ENCODE results near the gene TGM1.

The TGM1 gene

DNA sequence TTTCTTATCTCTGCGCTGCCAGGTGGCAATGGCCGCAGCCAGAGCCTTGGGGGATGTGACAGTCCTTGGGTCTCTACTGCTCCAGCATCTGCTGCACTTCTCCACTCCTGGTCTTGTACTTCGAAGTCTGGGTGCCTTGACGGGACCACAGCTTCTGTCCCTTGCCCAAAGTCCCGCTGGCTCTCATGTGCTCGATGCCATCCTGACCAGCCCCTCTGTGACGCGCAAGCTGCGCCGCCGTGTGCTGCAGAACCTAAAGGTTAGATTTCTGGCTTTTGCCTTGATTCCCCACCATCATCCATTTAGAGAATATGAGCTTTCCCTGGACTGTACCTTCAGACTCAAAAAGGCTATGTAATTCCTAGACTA lies 41.0 kb upstream of the TGM1 start:
- Histone ChIP-seq H3K9ac (ENCODE audit: low read depth in 1 of 2, low read length in 2 of 2) (peak overlapping the region in 1 of 2 donors; percentile 8), H3K9me3 (ENCODE audit: control insufficient read depth in 1 of 2, low read length in 2 of 2) (no peaks in the 10 kb centered on the region), H3K36me3 (ENCODE audit: control insufficient read depth in 1 of 2, insufficient read depth in 2 of 2, low read length in 2 of 2) (peaks cover 45 to 54% of the 10 kb centered on the region in 2 donors), H3K4me1 (ENCODE audit: control insufficient read depth in 1 of 2, insufficient read depth in 2 of 2, low read length in 2 of 2) (peaks cover 54 to 74% of the 10 kb centered on the region in 2 donors), H3K27me3 (ENCODE audit: control insufficient read depth in 1 of 2, insufficient read depth in 2 of 2, low read length in 2 of 2) (no peaks in the 10 kb centered on the region), H3K27ac (ENCODE audit: low read depth, low read length) (peak overlapping the region; percentile 57), H3K4me3 (ENCODE audit: low read depth in 1 of 2, low read length in 2 of 2) (no peak overlapping the region)

DNA sequence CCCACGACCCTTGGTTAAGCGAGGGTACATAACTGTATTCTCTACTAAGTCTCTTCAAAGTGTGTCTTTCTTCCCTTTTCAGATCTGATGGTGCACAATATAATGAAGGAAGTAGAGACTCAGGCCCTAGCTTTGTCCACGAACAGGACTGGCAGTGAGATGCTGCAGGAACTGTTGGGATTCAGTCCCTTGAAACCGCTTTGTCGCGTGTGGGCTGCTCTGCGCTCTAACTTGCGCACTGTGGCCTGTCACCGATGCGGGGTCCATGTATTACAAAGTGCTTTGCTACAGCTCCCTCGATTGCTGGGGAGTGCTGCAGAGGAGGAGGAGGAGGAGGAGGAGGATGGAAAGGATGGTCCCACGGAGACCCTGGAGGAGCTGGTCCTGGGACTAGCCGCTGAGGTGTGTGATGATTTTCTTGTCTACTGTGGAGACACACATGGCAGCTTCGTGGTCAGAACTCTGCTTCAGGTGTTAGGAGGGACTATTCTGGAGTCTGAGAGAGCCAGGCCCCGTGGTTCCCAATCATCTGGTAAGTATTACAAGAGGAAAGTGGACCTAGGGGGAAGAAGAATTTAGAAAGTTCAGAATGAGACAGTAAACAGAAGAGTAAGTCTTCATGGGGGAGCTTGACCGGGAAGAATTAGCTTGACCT lies 37.5 kb upstream of the TGM1 start:
- no peaks in the 10 kb centered on the region for H3K9me3 ChIP-seq (ENCODE audit: control insufficient read depth in 1 of 2, low read length in 2 of 2)
- H3K27ac ChIP-seq (ENCODE audit: low read depth, low read length): peak overlapping the region; percentile 71
- peaks cover 46 to 56% of the 10 kb centered on the region in 2 donors for H3K36me3 ChIP-seq (ENCODE audit: control insufficient read depth in 1 of 2, insufficient read depth in 2 of 2, low read length in 2 of 2)
- peak overlapping the region; percentile 97 to 99 for H3K9ac ChIP-seq (ENCODE audit: low read depth in 1 of 2, low read length in 2 of 2)
- peak overlapping the region; percentile 85 to 93 for H3K4me3 ChIP-seq (ENCODE audit: low read depth in 1 of 2, low read length in 2 of 2)
- H3K27me3 ChIP-seq (ENCODE audit: control insufficient read depth in 1 of 2, insufficient read depth in 2 of 2, low read length in 2 of 2): no peaks in the 10 kb centered on the region
- H3K4me1 ChIP-seq (ENCODE audit: control insufficient read depth in 1 of 2, insufficient read depth in 2 of 2, low read length in 2 of 2): peaks cover 60 to 70% of the 10 kb centered on the region in 2 donors

DNA sequence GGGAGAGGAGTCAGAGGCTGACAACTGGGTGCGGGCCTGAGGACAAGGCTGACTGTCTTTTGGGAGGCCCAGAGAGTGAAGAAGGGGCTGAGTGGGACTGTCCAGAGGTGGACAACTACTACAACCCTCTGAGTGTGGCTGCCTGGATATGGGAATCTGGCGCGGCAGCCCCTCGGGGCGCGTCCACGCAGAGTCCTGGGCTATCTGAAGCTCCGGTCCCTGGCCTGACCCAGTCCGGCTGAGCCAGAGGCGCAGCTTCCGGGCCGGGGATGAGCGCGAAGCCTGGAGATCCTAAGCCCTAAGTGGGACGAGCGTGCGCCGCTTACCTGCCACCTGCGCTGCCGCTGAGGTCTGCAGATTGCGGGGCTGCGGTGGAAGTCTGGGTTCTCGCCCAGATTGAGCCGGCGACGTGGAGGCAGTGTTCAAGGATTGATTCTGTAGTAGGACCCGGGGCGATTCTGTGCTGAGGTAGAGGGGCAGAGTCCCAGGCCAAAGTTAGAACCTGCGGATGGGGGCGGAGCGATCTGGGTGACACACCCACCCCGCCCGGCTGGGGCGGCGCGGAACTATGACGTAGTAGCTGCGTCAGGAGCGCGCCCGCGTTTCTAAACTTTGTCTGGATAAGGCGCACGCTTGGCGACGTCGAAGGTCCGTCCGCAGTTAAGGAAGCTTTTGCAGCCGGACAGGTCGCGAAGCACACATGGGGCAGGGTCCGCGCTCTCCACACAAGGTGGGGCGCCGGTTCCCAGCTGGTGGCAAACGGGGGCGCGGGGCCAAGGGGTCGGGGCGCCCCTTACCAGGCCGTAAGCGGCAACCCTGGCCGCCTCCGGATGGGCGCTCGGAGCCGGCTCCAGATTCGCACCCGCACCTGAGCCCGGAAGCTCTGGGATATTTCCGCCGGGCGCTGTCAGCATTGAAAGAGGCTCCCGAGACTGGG lies 36.5 kb upstream of the TGM1 start, which contains the start of the genes DHRS1 and NOP9:
Gene DHRS1 (minus strand): TSS at position 526 of the 937 bp plus-strand sequence. CDS start 674 bp downstream, outside the sequence.
Gene NOP9 (plus strand): TSS at position 596 of the 937 bp plus-strand sequence. CDS start 105 bp downstream, at position 701.
- H3K36me3 ChIP-seq (ENCODE audit: control insufficient read depth in 1 of 2, insufficient read depth in 2 of 2, low read length in 2 of 2): peaks cover 38 to 51% of the 10 kb centered on the region in 2 donors

DNA sequence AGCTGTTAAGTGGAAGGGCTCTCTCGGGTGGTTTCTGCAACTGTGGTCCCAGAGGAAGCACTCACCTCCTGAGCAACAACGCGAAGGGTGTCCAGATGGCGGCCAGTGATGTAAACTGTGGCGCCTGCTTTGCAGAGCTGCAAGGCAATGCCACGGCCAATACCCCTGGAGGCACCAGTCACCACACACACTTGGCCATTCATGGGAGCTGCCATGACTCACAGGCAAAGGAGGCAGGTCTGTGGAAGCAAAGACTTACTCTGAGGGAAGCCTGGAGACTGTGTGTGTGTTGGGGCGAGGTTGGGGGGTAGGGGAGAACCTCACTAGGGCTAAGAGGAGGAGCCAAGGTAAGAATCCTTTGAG lies 35.9 kb upstream of the TGM1 start:
- Histone ChIP-seq H3K9me3 (ENCODE audit: control insufficient read depth in 1 of 2, low read length in 2 of 2) (no peaks in the 10 kb centered on the region), H3K27ac (ENCODE audit: low read depth, low read length) (peak overlapping the region; percentile 90), H3K4me1 (ENCODE audit: control insufficient read depth in 1 of 2, insufficient read depth in 2 of 2, low read length in 2 of 2) (peaks cover 54 to 58% of the 10 kb centered on the region in 2 donors), H3K4me3 (ENCODE audit: low read depth in 1 of 2, low read length in 2 of 2) (peak overlapping the region; percentile 85 to 93), H3K36me3 (ENCODE audit: control insufficient read depth in 1 of 2, insufficient read depth in 2 of 2, low read length in 2 of 2) (peaks cover 32 to 45% of the 10 kb centered on the region in 2 donors), H3K27me3 (ENCODE audit: control insufficient read depth in 1 of 2, insufficient read depth in 2 of 2, low read length in 2 of 2) (no peaks in the 10 kb centered on the region), H3K9ac (ENCODE audit: low read depth in 1 of 2, low read length in 2 of 2) (peak overlapping the region; percentile 97 to 99)

More for the DNA sequence above, 36.5 kb upstream of the TGM1 start, which contains the start of the genes DHRS1 and NOP9:
- Histone ChIP-seq H3K27me3 (ENCODE audit: control insufficient read depth in 1 of 2, insufficient read depth in 2 of 2, low read length in 2 of 2) (no peaks in the 10 kb centered on the region), H3K9ac (ENCODE audit: low read depth in 1 of 2, low read length in 2 of 2) (peak within 1 kb of the TSS; percentile 97 to 99), H3K4me1 (ENCODE audit: control insufficient read depth in 1 of 2, insufficient read depth in 2 of 2, low read length in 2 of 2) (peaks cover 60 to 64% of the 10 kb centered on the region in 2 donors), H3K27ac (ENCODE audit: low read depth, low read length) (peak within 1 kb of the TSS; percentile 90), H3K9me3 (ENCODE audit: control insufficient read depth in 1 of 2, low read length in 2 of 2) (no peaks in the 10 kb centered on the region), H3K4me3 (ENCODE audit: low read depth in 1 of 2, low read length in 2 of 2) (peak within 1 kb of the TSS; percentile 85 to 93)

DNA sequence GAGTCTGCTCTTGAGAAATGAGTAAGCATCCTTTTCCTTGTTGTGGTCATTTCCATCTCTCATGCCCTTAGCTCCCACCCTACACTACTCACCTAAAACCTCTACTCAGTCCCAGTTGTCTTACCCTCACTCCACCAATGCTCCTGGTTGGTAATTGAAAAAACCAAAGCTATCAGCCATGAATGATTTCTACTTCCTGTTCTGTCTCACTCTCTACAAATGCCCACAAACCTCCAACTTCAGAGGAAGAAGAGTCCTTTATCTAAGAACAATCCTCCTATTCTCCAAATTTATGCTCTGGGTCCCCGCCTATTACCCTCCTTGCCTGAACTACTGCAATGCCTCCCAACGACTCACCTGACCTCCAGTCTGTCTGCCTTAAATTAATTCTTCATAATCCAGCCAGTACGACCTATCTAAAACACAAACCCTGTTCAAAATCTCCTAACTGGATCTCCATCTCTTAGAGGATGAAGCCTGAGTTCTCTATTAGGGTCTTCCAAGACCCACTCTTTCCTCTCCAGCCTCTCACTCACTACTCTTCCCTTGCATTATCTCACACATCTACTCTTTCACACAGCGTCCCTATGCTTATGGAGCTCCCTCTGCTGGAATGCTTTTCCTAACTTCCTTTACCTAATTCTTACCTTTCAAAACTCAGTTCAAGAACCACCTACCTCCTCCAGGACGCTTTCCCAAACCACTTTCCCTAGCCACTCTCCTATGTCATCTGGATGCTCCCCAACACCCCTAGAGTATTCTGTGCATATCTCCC lies 34.4 kb upstream of the TGM1 start:
- H3K4me1 ChIP-seq (ENCODE audit: control insufficient read depth in 1 of 2, insufficient read depth in 2 of 2, low read length in 2 of 2): peaks cover 45 to 49% of the 10 kb centered on the region in 2 donors
- no peaks in the 10 kb centered on the region for H3K27me3 ChIP-seq (ENCODE audit: control insufficient read depth in 1 of 2, insufficient read depth in 2 of 2, low read length in 2 of 2)
- peaks cover 27 to 36% of the 10 kb centered on the region in 2 donors for H3K36me3 ChIP-seq (ENCODE audit: control insufficient read depth in 1 of 2, insufficient read depth in 2 of 2, low read length in 2 of 2)
- H3K4me3 ChIP-seq (ENCODE audit: low read depth in 1 of 2, low read length in 2 of 2): peak overlapping the region in 1 of 2 donors; percentile 24
- peak overlapping the region; percentile 8 to 22 for H3K9ac ChIP-seq (ENCODE audit: low read depth in 1 of 2, low read length in 2 of 2)
- H3K27ac ChIP-seq (ENCODE audit: low read depth, low read length): no peak overlapping the region
- no peaks in the 10 kb centered on the region for H3K9me3 ChIP-seq (ENCODE audit: control insufficient read depth in 1 of 2, low read length in 2 of 2)

DNA sequence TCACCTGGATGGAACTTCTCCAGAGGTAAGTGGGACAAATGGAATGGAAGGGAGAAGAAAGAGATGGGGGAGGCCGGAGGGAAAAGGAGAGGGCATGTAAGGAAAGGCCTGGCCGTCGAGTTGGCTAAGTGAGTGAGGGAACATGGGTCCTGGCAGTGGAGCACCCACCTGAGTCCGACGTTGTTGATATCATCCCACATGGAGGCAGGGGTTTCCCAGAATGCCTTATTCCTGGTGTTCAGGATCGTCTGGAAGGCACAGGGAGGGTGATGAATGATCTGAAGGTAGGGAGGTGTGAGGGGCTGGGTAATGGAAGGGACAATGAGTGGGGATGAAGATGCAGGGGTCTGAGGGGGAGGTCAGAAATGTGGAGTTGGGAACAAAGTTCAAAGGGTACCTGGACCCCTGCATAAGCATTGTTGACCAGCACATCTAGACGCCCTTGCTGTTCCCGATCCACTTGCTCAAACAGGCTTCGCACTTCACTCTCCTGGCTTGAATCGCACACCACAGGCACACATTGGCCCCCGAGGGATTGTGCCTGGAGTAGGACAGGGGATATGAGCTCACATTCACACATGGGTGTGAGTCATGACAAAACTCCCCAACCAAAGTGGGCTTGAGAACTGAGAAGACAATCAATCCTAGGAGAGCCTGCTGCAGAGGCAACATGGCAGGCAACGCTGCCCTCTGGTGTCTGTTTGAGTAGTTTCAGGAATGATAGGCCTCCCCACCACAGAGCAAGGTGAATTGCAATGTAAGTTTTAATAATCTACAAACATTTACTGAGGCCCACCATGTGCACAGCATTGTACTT lies 33.6 kb upstream of the TGM1 start:
- H3K27ac ChIP-seq (ENCODE audit: low read depth, low read length): no peak overlapping the region
- H3K9me3 ChIP-seq (ENCODE audit: control insufficient read depth in 1 of 2, low read length in 2 of 2): no peaks in the 10 kb centered on the region
- H3K9ac ChIP-seq (ENCODE audit: low read depth in 1 of 2, low read length in 2 of 2): peak overlapping the region; percentile 8 to 22
- H3K4me3 ChIP-seq (ENCODE audit: low read depth in 1 of 2, low read length in 2 of 2): peak overlapping the region in 1 of 2 donors; percentile 24
- H3K36me3 ChIP-seq (ENCODE audit: control insufficient read depth in 1 of 2, insufficient read depth in 2 of 2, low read length in 2 of 2): peaks cover 23 to 36% of the 10 kb centered on the region in 2 donors
- H3K4me1 ChIP-seq (ENCODE audit: control insufficient read depth in 1 of 2, insufficient read depth in 2 of 2, low read length in 2 of 2): peaks cover 38 to 42% of the 10 kb centered on the region in 2 donors
- no peaks in the 10 kb centered on the region for H3K27me3 ChIP-seq (ENCODE audit: control insufficient read depth in 1 of 2, insufficient read depth in 2 of 2, low read length in 2 of 2)

DNA sequence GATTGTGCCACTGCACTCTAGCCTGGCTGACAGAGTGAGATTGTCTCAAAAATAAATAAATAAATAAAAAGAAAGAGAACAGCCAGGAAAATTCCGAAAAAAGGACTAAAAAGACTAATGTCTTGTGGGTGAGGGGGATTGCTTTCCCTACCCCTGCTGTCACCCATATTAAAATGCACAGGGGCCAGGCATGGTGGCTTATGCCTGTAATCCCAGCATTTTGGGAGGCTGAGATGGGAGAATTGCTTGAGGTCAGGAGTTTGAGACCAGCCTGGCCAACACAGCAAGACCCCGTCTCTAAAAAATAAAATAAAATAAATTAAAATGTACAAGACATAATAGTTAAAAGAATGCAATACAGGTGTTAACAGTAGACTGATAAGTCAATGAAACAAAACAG lies 30.5 kb upstream of the TGM1 start:
- Histone ChIP-seq H3K4me1 (ENCODE audit: control insufficient read depth in 1 of 2, insufficient read depth in 2 of 2, low read length in 2 of 2) (peaks cover 16 to 17% of the 10 kb centered on the region in 2 donors), H3K9me3 (ENCODE audit: control insufficient read depth in 1 of 2, low read length in 2 of 2) (no peaks in the 10 kb centered on the region), H3K27ac (ENCODE audit: low read depth, low read length) (no peak overlapping the region), H3K9ac (ENCODE audit: low read depth in 1 of 2, low read length in 2 of 2) (no peak overlapping the region), H3K36me3 (ENCODE audit: control insufficient read depth in 1 of 2, insufficient read depth in 2 of 2, low read length in 2 of 2) (peaks cover 40 to 54% of the 10 kb centered on the region in 2 donors), H3K27me3 (ENCODE audit: control insufficient read depth in 1 of 2, insufficient read depth in 2 of 2, low read length in 2 of 2) (no peaks in the 10 kb centered on the region), H3K4me3 (ENCODE audit: low read depth in 1 of 2, low read length in 2 of 2) (no peak overlapping the region)

DNA sequence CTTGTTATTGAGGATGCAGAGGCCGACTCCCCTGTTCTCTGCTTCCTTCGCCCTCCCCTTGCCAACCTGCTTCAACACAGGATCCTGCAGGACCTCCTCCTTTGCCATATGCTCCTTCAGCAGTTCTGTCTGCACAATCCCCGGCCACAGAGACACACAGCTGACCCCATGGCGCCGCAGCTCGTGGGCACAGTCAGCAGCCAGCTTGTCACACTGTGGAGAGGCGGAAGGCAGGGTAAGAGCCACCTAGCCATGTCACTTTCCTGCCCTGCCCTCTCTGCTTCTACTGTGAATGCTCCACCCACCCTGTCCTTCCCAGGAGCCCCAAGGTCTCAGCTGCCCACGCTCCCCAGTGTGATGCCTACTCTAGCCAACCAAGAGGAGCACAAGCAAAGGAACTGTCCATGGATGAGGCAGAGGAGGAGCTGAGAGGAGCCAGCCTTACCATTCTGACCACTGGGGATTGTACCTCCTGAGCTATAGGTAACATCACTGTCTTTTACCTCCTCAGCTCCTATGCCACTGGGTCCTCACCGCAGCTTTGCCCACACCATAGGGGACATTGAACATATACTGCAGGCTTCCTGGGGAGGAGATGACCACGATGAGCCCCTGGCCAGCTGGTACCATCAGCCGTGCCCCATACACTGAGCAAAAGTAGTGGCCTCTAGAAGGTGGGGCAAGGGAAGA lies 29.3 kb upstream of the TGM1 start:
- H3K27me3 ChIP-seq (ENCODE audit: control insufficient read depth in 1 of 2, insufficient read depth in 2 of 2, low read length in 2 of 2): no peaks in the 10 kb centered on the region
- peaks cover 7 to 9% of the 10 kb centered on the region in 2 donors for H3K4me1 ChIP-seq (ENCODE audit: control insufficient read depth in 1 of 2, insufficient read depth in 2 of 2, low read length in 2 of 2)
- peaks cover 40 to 54% of the 10 kb centered on the region in 2 donors for H3K36me3 ChIP-seq (ENCODE audit: control insufficient read depth in 1 of 2, insufficient read depth in 2 of 2, low read length in 2 of 2)
- H3K4me3 ChIP-seq (ENCODE audit: low read depth in 1 of 2, low read length in 2 of 2): no peak overlapping the region
- H3K9me3 ChIP-seq (ENCODE audit: control insufficient read depth in 1 of 2, low read length in 2 of 2): no peaks in the 10 kb centered on the region
- H3K27ac ChIP-seq (ENCODE audit: low read depth, low read length): no peak overlapping the region
- no peak overlapping the region for H3K9ac ChIP-seq (ENCODE audit: low read depth in 1 of 2, low read length in 2 of 2)

Measured in duodenal mucosa (tissue), 2 donors.